HG02884 (cell line): ENCODE measurements around the gene RBM4B.
A peak's percentile ranks its signal among the peaks of the same experiment; 100 is the strongest.

Source experiments
- ATAC-seq: cut with Tn5 transposase; IDR thresholded peaks from one replicate; pipeline ENCODE4 v1.9.1; 2021; ENCODE audit warnings: mild to moderate bottlenecking, moderate library complexity; ENCODE audit not compliant: unreplicated experiment

Gene RBM4B

GRCh38 chr11:66616379-66617154 is 61.1 kb downstream of the RBM4B start, which contains the start of gene RBM14:
RBM14 (plus strand) TSS chr11:66616630; CDS start chr11:66616721, 91 bp downstream.
- ATAC-seq, result peak; percentile 90
